VCaP (cell line): Measurements from ENCODE around the gene WWOX.

Experiments used
- H3K27ac ChIP-seq: fragments of 450-650 bp; 2 replicates; pipeline ENCODE4 v1.5.1; 2017
- TF ChIP-seq, protein P1 (sequence below): fragments of 450-650 bp; conservative IDR thresholded peaks from 2 replicates; pipeline ENCODE4 v1.5.1; 2017; ENCODE audit warnings: mild to moderate bottlenecking, moderate library complexity

WWOX gene

DNA sequence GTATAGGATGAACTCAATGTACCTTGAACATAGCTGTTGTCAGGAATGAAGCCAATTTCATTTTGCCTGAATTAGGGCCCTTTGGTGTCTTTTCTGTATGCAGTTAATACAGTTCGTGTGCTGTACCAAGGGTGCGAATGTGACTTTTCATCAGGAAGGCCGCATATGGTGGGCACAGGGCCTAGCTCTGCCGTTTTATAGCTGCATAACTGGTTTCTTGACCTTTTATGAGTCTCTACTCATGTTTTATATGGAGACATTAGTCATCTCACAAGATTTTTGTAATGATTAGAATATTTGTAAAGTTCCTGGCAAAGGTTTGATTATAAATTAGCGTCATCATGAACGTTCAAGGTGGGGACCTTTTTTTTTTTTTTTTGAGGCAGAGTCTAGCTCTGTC, 989.5 kb downstream of the WWOX start:
- peak overlapping the region; percentile 34 for H3K27ac ChIP-seq

DNA sequence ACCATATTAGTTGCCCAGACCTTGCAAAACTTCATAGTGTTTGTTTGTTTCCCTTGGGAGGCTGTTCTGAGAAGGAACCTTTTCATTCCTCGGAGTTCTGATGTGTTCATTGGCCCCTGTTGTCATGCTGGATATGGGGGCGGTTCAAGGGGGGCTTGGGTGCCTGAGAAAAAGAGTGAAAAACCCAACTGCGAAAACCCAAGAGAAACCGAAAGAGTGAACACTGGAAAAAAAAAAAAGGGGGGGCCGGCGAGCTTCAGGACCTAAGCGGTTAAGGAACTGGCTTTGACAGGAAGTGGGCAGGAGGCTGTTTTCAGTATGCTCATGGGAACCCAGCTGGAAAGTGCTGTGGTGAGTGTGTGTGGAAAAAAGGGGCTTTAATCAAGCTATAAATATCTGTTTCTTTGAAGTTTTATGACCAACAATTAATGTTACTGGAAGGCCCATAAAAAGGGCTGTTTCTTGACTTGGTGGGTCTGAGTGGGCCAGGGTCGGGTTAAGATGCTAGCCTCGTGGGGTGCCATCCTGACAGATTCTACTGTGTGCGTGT, 990.4 kb downstream of the WWOX start:
- TF ChIP-seq, protein P1, sequence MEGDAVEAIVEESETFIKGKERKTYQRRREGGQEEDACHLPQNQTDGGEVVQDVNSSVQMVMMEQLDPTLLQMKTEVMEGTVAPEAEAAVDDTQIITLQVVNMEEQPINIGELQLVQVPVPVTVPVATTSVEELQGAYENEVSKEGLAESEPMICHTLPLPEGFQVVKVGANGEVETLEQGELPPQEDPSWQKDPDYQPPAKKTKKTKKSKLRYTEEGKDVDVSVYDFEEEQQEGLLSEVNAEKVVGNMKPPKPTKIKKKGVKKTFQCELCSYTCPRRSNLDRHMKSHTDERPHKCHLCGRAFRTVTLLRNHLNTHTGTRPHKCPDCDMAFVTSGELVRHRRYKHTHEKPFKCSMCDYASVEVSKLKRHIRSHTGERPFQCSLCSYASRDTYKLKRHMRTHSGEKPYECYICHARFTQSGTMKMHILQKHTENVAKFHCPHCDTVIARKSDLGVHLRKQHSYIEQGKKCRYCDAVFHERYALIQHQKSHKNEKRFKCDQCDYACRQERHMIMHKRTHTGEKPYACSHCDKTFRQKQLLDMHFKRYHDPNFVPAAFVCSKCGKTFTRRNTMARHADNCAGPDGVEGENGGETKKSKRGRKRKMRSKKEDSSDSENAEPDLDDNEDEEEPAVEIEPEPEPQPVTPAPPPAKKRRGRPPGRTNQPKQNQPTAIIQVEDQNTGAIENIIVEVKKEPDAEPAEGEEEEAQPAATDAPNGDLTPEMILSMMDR: no peak
- H3K27ac ChIP-seq: peak overlapping the region; percentile 34

More for the DNA sequence above, 989.5 kb downstream of the WWOX start:
- TF ChIP-seq, protein P1: no peak

DNA sequence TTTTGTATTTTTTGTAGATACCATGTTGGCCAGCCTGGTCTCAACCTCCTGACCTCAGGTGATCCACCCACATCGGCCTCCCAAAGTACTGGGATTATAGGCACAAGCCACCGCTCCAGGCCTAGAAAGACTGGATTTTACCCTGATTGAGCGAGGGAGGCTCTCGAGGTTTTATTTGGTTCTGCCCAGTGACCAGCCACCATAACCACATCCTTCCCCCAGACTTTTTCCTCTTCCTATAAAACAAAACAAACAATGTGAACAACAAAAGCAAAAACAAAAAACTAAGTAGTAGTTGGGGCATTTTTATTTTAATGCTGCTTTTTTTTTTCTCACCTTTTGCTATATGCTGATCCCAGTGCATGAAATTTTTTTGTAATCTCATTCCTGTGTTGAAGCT, 991.5 kb downstream of the WWOX start:
- no peak overlapping the region for H3K27ac ChIP-seq
- TF ChIP-seq, protein P1: no peak

DNA sequence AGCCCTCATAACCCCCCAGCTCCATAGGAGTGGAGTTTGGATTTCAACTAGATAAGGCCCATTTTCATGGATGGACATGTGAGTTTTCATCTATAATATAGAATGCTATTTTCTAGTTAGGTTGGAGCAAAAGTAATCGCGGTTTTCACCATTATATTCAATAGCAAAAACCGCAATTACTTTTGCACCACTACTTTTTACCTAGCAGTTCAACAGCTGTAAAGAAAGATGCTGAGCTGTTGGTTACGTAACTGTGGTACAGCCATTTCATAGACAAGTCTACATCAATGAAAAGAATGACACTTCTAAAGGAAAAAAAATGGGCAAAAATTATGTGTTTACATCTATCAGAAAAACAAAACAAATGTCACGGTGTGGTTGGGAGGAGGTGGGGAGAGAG, 993.4 kb downstream of the WWOX start:
- H3K27ac ChIP-seq: no peak overlapping the region
- TF ChIP-seq, protein P1: no peak

DNA sequence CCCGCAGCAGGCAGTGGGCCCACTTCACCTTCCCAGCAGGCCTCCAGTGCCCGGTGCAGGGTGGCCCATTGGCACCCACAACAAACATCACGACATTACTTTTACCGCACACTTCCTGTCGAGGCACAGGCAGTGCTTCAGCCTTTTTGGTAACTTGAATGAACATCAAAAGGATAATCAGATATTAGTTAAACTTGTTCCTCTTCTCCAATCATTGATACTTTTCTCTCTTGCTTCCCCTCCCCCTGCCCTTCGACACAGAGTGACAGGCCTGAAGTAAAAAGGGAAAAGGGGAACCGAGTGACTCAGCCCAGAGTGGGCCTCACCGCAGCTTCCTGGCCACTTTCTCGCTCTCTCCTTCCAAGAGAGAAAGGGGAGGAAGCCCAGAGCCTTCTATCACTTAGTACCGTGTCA, 994.1 kb downstream of the WWOX start:
- TF ChIP-seq, protein P1: no peak
- H3K27ac ChIP-seq: no peak overlapping the region

DNA sequence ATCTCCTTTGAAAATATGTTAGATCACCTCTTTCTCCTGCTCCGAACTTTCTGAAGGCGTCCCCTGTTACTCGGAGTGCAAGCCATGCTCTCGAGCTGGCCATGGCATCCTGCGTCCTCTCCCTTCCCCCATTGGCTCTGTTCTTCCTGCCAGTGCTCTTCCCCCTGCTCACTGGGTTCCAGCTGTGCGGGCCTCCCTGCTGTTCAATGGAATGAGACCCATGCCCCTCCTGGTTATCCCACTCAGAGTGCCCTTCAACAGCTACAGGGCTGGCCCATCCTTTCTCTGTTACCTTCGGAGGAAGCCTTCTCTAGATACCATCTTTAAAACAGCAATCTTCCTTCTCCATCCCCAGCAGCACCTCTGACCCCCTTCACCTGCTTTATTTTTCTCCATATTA, 996.8 kb downstream of the WWOX start:
- no peak overlapping the region for H3K27ac ChIP-seq
- TF ChIP-seq, protein P1: no peak

DNA sequence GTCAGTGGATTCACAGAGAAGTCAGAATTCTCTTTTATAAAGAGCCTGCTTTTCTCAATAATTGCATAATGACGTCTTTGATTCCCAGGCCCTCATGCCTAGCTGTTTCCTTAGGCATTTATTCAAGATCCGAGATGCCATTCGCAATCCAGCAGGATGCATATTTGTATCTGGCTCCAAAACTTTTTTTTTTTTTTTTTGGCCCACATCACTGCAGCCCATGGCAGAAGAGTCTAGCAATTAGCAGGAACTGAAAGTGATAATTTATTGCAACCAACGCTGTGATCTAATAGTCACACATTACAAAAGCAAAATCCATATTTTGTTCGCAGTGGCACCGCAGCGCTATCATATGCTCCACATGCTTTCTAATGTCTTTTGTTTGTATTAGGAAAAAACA, 997.7 kb downstream of the WWOX start:
- TF ChIP-seq, protein P1: no peak

DNA sequence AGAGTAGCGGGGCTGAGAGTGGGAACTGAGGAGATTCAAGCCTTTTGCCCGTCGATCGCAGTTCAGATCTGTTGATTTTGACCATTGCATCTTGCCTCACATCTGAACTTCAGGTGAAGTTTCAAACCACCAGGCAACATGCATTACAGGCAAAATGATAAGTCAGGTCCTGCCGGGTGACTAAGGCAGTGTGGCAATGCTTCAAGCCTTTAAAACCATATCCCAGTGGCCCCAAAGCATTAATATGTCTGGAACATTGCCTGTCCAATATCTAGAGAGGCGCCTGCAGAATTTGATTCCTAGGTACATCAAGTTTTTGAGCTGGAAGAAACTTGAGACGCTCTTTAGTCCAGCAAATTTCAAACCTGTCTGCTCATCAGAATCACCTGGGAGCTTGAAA, 998.3 kb downstream of the WWOX start:
- no peak overlapping the region for H3K27ac ChIP-seq

More for the DNA sequence above, 997.7 kb downstream of the WWOX start:
- H3K27ac ChIP-seq: no peak overlapping the region

More for the DNA sequence above, 998.3 kb downstream of the WWOX start:
- TF ChIP-seq, protein P1: no peak
